Transverse colon (tissue), 4 donors: ENCODE results near the gene SDCCAG8. TPM values are rescaled to one million over a fixed set of nuclear protein-coding genes. Genes with fewer than 3 reads are reported as not detected.

Experiments used
- DNase-seq: peaks from one replicate; pipeline ENCODE4 v3.0.0-alpha.2; 2019
- H3K27ac ChIP-seq, 4 donors: fragments of 200-600 bp; sonication (generic); 2 replicates each; pipeline ENCODE4 v1.5.1; 2016 to 2018; ENCODE audit warnings: inconsistent platforms in 4 of 4
- H3K27me3 ChIP-seq: fragments of 200-600 bp; sonication (generic); 2 replicates; pipeline ENCODE4 v1.5.1; 2017; ENCODE audit warnings: inconsistent platforms
- H3K36me3 ChIP-seq, 4 donors: fragments of 200-600 bp; sonication (generic); 2 replicates each; pipeline ENCODE4 v1.5.1; 2017 to 2019; ENCODE audit warnings: inconsistent platforms in 4 of 4
- H3K4me1 ChIP-seq, 4 donors: fragments of 200-600 bp; sonication (generic); 2 replicates each; pipeline ENCODE4 v1.5.1; 2017 to 2020; ENCODE audit warnings: inconsistent platforms in 4 of 4
- H3K4me3 ChIP-seq, 4 donors: fragments of 200-600 bp; sonication (generic); 1 replicate in 1 of 4; 2 replicates in 3 of 4; pipeline versions ENCODE4 v1.5.1 to v1.6.1; 2017 to 2019; ENCODE audit warnings: inconsistent platforms in 4 of 4
- H3K9me3 ChIP-seq, 2 donors: fragments of 200-600 bp; sonication (generic); 2 replicates each; pipeline ENCODE4 v1.5.1; 2017 to 2019; ENCODE audit warnings: inconsistent platforms in 2 of 2
- EP300 ChIP-seq: sonication (generic); formaldehyde crosslinking; IDR thresholded peaks from one replicate; pipeline ENCODE4 v1.6.1; 2017; ENCODE audit warnings: antibody characterized with exemption, low read depth
- POLR2A ChIP-seq: fragments of 450-650 bp; IDR thresholded peaks from one replicate; pipeline ENCODE4 v1.6.1; 2016; ENCODE audit warnings: antibody characterized with exemption, mild to moderate bottlenecking, moderate library complexity
- POLR2AphosphoS5 ChIP-seq, 3 donors: sonication (generic); formaldehyde crosslinking; IDR thresholded peaks; one replicate each; pipeline ENCODE4 v1.6.1; 2016; ENCODE audit warnings: antibody characterized with exemption in 3 of 3
- WGBS, 2 donors: methylation state at CpG; one replicate each; pipeline ENCODE4 v1.1.5; 2018; ENCODE audit warnings: low coverage in 1 of 2; 5-methylcytosine and 5-hydroxymethylcytosine counted together
- in situ Hi-C, 4 donors: fragments of 200-750 bp; cut with MboI; loops; one replicate each; pipeline versions ENCODE4 v1.15.0 to v1.15.1; 2017; ENCODE audit warnings: low sequenced_read_pairs in 3 of 4, low pct_ligation_motif_present in 1 of 4, low pct_unique_long_range_greater_than_20kb in 1 of 4
- intact Hi-C: fragments of 100-400 bp; cut with DNase I; formaldehyde crosslinking; loops from one replicate; pipeline ENCODE4 v1.15.1; 2023; ENCODE audit warnings: low total_unique reads
- total RNA-seq, 4 donors: library from RNA; depleted of rRNA; stranded (reverse); fragments of >200 nt; gene quantifications; one replicate each; pipeline ENCODE4 v1.1.0, GENCODE V29; 2016
- TF ChIP-seq, protein P1 (sequence below), 5 experiments: fragments of 200-600 bp in 3 of 5; fragments of 450-650 bp in 2 of 5; sonication (generic) in 3 of 5; IDR thresholded peaks; 1 replicate in 2 of 5; 2 replicates in 3 of 5; pipeline ENCODE4 v1.5.1; 2016 to 2017; ENCODE audit warnings: antibody characterized with exemption in 5 of 5, inconsistent platforms in 3 of 5, mild to moderate bottlenecking in 2 of 5, moderate library complexity in 1 of 5

SDCCAG8 gene
- total RNA-seq, 4 donors from 2014 or later, result 28.8 to 101 (median 42.5) TPM

DNA sequence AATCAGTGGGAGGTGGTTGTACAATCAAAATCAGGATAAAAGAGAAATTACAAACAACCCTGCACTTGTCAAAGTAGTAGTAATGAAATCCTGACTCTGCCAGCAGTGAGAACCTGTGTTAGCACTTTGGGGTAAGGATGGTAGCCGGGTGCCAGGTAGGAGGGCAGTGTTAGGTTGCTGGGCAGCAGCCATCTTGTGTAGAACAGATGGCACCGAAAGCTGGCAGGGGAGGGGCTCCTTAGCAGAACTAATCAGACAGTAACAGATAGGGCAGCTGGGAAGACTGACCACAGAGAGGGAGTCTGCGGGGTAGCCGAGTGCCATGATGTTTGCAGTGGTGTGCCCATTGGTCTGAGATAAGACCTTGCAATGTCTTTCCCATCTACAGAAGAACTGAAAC lies 137.3 kb downstream of the SDCCAG8 start:
- in situ Hi-C loops (no loop called here), intact Hi-C loops (no loop called here)
- Histone ChIP-seq H3K27me3 (no peaks in the 10 kb centered on the region), H3K27ac (no peak overlapping the region), H3K4me3 (no peak overlapping the region), H3K36me3 (no peaks in the 10 kb centered on the region), H3K4me1 (no peaks in the 10 kb centered on the region), H3K9me3 (no peaks in the 10 kb centered on the region)
- no peak for TF ChIP-seq POLR2AphosphoS5 (IDR thresholded peaks at IDR 0.05)
- no peak for TF ChIP-seq EP300
- 99 to 100% methylated on average over 1 to 4 of the region's 4 CpGs for WGBS, 2 donors
- DNase-seq, result no peak

- in situ Hi-C loops (no loop called here), intact Hi-C loops (no loop called here)
- Histone ChIP-seq H3K27me3 (no peaks in the 10 kb centered on the region), H3K4me3 (no peak overlapping the region), H3K36me3 (no peaks in the 10 kb centered on the region), H3K9me3 (no peaks in the 10 kb centered on the region), H3K27ac (no peak overlapping the region), H3K4me1 (no peaks in the 10 kb centered on the region)
- no peak for DNase-seq
- TF ChIP-seq POLR2AphosphoS5 (IDR thresholded peaks at IDR 0.05) (no peak), EP300 (no peak), POLR2A (no peak)
- TF ChIP-seq, protein P1, sequence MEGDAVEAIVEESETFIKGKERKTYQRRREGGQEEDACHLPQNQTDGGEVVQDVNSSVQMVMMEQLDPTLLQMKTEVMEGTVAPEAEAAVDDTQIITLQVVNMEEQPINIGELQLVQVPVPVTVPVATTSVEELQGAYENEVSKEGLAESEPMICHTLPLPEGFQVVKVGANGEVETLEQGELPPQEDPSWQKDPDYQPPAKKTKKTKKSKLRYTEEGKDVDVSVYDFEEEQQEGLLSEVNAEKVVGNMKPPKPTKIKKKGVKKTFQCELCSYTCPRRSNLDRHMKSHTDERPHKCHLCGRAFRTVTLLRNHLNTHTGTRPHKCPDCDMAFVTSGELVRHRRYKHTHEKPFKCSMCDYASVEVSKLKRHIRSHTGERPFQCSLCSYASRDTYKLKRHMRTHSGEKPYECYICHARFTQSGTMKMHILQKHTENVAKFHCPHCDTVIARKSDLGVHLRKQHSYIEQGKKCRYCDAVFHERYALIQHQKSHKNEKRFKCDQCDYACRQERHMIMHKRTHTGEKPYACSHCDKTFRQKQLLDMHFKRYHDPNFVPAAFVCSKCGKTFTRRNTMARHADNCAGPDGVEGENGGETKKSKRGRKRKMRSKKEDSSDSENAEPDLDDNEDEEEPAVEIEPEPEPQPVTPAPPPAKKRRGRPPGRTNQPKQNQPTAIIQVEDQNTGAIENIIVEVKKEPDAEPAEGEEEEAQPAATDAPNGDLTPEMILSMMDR (IDR thresholded peaks at IDR 0.05), result no peak
- 85 to 87% methylated on average over 4 of the region's 4 CpGs for WGBS, 2 donors
Measured at GRCh38 chr1:243394066-243394465, 138.2 kb downstream of the SDCCAG8 start.

DNA sequence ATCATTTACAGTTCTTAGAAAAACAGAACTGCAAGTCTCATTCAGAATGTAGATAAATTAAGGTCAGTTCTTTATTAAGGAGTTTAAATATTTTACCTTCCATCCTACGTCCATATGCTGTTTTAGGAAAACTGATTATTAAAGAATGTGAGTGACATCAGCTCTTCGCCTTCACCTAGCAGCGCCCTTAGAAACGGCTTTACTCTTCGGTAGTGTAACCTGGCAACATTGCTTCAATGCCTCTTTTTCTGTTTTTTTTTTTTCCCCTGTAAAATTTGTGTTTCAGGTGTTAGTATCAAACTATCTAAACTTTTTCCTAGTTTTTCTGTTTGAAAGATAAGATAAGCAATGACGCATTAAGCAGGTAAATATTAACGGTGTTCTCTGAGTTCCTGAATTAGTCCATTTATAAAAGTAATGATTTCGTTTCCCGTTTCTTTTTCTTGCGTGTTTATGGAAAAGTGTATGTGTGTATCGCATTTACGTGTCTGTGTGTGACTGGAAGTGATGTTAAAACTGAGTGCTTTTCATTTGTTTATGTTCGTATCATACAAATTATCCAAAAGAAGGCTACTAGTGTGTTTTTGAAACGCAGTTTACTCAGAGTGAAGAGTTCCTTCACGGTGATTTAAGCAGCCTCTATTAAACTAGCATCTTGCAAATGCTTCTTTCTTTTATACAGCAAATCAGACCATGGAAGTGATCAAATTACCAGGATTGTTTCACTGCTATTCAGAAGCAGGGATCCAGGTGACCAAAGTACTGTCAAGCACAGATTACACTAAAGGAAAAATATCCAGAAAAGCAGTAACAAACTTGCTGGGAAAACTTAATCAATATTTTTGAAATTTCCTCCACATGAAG lies 139.0 kb downstream of the SDCCAG8 start:
- no peak for DNase-seq
- 86 to 91% methylated on average over 15 of the region's 15 CpGs for WGBS, 2 donors
- Histone ChIP-seq H3K4me1 (no peaks in the 10 kb centered on the region), H3K27me3 (no peaks in the 10 kb centered on the region), H3K27ac (no peak overlapping the region), H3K4me3 (no peak overlapping the region), H3K36me3 (no peaks in the 10 kb centered on the region), H3K9me3 (no peaks in the 10 kb centered on the region)
- intact Hi-C loops (no loop called here), in situ Hi-C loops (no loop called here)
- TF ChIP-seq, protein P1 (IDR thresholded peaks at IDR 0.05), result no peak
- TF ChIP-seq POLR2A (no peak), POLR2AphosphoS5 (IDR thresholded peaks at IDR 0.05) (no peak), EP300 (no peak)

- H3K36me3 ChIP-seq, result no peaks in the 10 kb centered on the region
- intact Hi-C loops (no loop called here), in situ Hi-C loops (no loop called here)
- H3K27ac ChIP-seq, result no peak overlapping the region
- no peaks in the 10 kb centered on the region for H3K4me1 ChIP-seq
- H3K9me3 ChIP-seq, result no peaks in the 10 kb centered on the region
- H3K4me3 ChIP-seq, result no peak overlapping the region
- TF ChIP-seq, protein P1 (IDR thresholded peaks at IDR 0.05), result no peak
- TF ChIP-seq EP300 (no peak), POLR2AphosphoS5 (IDR thresholded peaks at IDR 0.05) (no peak), POLR2A (no peak)
- H3K27me3 ChIP-seq, result no peaks in the 10 kb centered on the region
- DNase-seq, result no peak
Measured at GRCh38 chr1:243396424-243396823, 140.6 kb downstream of the SDCCAG8 start.
